ENCODE data around the gene SLC18B1. TPM values are rescaled to one million over a fixed set of nuclear protein-coding genes. Genes with fewer than 3 reads are reported as not detected.

Gene SLC18B1
- total RNA-seq, 1 experiment from 2014 or later = 19.5 TPM

- intact Hi-C loops (cut with micrococcal nuclease) = no loop called here
- CTCF ChIA-PET = interaction anchor here (0.6 to 1.5 kb wide), 6 partner anchors 10 to 123 kb away, joined by 3 to 5 read pairs (median 4); no protein-coding TSS in a partner anchor
Observed at GRCh38 chr6:132792510-132792909, 5.9 kb downstream of the SLC18B1 start.

DNA sequence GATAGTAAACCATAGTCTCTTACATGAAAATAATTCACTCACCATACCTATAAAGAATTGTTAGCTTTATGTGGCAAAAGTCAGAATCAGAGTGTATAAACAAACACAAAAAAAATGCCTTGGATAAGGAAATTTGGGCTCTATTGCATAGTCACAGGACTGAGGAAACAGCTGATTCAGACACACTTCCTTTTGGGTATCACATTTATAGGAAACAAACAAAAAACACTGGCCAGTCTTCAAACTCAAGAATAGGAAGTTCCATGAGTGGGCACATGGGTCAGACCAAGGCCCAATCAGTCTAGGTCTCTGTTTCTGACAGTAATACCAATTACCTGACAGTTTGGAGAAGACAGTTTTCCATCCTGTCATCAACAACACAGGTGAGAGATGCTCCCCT, 8.0 kb downstream of the SLC18B1 start:
- Mint-ChIP-seq H3K4me1 (ENCODE audit: insufficient read depth, unreplicated experiment) (peaks cover 5% of the 10 kb centered on the region), H3K36me3 (ENCODE audit: insufficient read depth, unreplicated experiment) (peaks cover 81% of the 10 kb centered on the region), H3K27me3 (ENCODE audit: insufficient read depth, unreplicated experiment) (no peaks in the 10 kb centered on the region), H3K27ac (ENCODE audit: low read depth, unreplicated experiment) (no peak overlapping the region), H3K9me3 (ENCODE audit: unreplicated experiment) (no peaks in the 10 kb centered on the region), H3K4me3 (ENCODE audit: unreplicated experiment) (no peak overlapping the region)
- no peak for DNase-seq (ENCODE audit: unreplicated experiment)
- no TSS peak for BruUV-seq (replicated peaks)
- intact Hi-C loops (cut with micrococcal nuclease) = no loop called here
- ChIA-PET CTCF (interaction anchor here (1.0 kb wide), 1 partner anchor 120 kb away, joined by 6 read pairs; no protein-coding TSS in a partner anchor), POLR2A (no interaction called here)
- TF ChIP-seq, protein P1, sequence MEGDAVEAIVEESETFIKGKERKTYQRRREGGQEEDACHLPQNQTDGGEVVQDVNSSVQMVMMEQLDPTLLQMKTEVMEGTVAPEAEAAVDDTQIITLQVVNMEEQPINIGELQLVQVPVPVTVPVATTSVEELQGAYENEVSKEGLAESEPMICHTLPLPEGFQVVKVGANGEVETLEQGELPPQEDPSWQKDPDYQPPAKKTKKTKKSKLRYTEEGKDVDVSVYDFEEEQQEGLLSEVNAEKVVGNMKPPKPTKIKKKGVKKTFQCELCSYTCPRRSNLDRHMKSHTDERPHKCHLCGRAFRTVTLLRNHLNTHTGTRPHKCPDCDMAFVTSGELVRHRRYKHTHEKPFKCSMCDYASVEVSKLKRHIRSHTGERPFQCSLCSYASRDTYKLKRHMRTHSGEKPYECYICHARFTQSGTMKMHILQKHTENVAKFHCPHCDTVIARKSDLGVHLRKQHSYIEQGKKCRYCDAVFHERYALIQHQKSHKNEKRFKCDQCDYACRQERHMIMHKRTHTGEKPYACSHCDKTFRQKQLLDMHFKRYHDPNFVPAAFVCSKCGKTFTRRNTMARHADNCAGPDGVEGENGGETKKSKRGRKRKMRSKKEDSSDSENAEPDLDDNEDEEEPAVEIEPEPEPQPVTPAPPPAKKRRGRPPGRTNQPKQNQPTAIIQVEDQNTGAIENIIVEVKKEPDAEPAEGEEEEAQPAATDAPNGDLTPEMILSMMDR (IDR thresholded peaks at IDR 0.05; ENCODE audit: unreplicated experiment) = no peak

More at GRCh38 chr6:132792510-132792909, 5.9 kb downstream of the SLC18B1 start:
- BruUV-seq (replicated peaks) = no TSS peak
- TF ChIP-seq, protein P1 (IDR thresholded peaks at IDR 0.05; ENCODE audit: unreplicated experiment) = no peak
- H3K36me3 Mint-ChIP-seq (ENCODE audit: insufficient read depth, unreplicated experiment) = peaks cover 72% of the 10 kb centered on the region
- DNase-seq (ENCODE audit: unreplicated experiment) = no peak
- no peaks in the 10 kb centered on the region for H3K9me3 Mint-ChIP-seq (ENCODE audit: unreplicated experiment)
- POLR2A ChIA-PET = interaction anchor here (1.6 to 1.8 kb wide), 2 partner anchors 20 to 23 kb away, joined by 6 to 8 read pairs; no protein-coding TSS in a partner anchor
- H3K4me3 Mint-ChIP-seq (ENCODE audit: unreplicated experiment) = no peak overlapping the region
- H3K27me3 Mint-ChIP-seq (ENCODE audit: insufficient read depth, unreplicated experiment) = no peaks in the 10 kb centered on the region
- no peak overlapping the region for H3K27ac Mint-ChIP-seq (ENCODE audit: low read depth, unreplicated experiment)
- peaks cover 9% of the 10 kb centered on the region for H3K4me1 Mint-ChIP-seq (ENCODE audit: insufficient read depth, unreplicated experiment)

GRCh38 chr6:132789396-132789776, 9.1 kb downstream of the SLC18B1 start:
- no peak overlapping the region for H3K27ac Mint-ChIP-seq (ENCODE audit: low read depth, unreplicated experiment)
- peaks cover 3% of the 10 kb centered on the region for H3K4me1 Mint-ChIP-seq (ENCODE audit: insufficient read depth, unreplicated experiment)
- intact Hi-C loops (cut with micrococcal nuclease) = no loop called here
- no peaks in the 10 kb centered on the region for H3K9me3 Mint-ChIP-seq (ENCODE audit: unreplicated experiment)
- POLR2A ChIA-PET = interaction anchor here (0.7 to 1.1 kb wide), 2 partner anchors 25 to 167 kb away, joined by 3 to 4 read pairs; no protein-coding TSS in a partner anchor
- TF ChIP-seq, protein P1 (IDR thresholded peaks at IDR 0.05; ENCODE audit: unreplicated experiment) = no peak
- no TSS peak for BruUV-seq (replicated peaks)
- H3K27me3 Mint-ChIP-seq (ENCODE audit: insufficient read depth, unreplicated experiment) = no peaks in the 10 kb centered on the region
- H3K36me3 Mint-ChIP-seq (ENCODE audit: insufficient read depth, unreplicated experiment) = peaks cover 85% of the 10 kb centered on the region
- CTCF ChIA-PET = interaction anchor here (0.7 to 2.0 kb wide), 6 partner anchors 9 to 119 kb away, joined by 3 to 9 read pairs (median 4); partner anchors contain the start of gene SLC18B1
- no peak for DNase-seq (ENCODE audit: unreplicated experiment)
- no peak overlapping the region for H3K4me3 Mint-ChIP-seq (ENCODE audit: unreplicated experiment)

GRCh38 chr6:132788658-132789395, 9.6 kb downstream of the SLC18B1 start:
- H3K27me3 Mint-ChIP-seq (ENCODE audit: insufficient read depth, unreplicated experiment) = no peaks in the 10 kb centered on the region
- CTCF ChIA-PET = interaction anchor here (0.7 to 2.1 kb wide), 9 partner anchors 9 to 118 kb away, joined by 3 to 9 read pairs (median 4); partner anchors contain the start of gene SLC18B1
- TF ChIP-seq, protein P1 (IDR thresholded peaks at IDR 0.05; ENCODE audit: unreplicated experiment) = no peak
- DNase-seq (ENCODE audit: unreplicated experiment) = no peak
- no peaks in the 10 kb centered on the region for H3K4me1 Mint-ChIP-seq (ENCODE audit: insufficient read depth, unreplicated experiment)
- peaks cover 83% of the 10 kb centered on the region for H3K36me3 Mint-ChIP-seq (ENCODE audit: insufficient read depth, unreplicated experiment)
- no TSS peak for BruUV-seq (replicated peaks)
- intact Hi-C loops (cut with micrococcal nuclease) = no loop called here
- no peak overlapping the region for H3K27ac Mint-ChIP-seq (ENCODE audit: low read depth, unreplicated experiment)
- POLR2A ChIA-PET = interaction anchor here (0.7 to 1.1 kb wide), 3 partner anchors 10 to 167 kb away, joined by 3 to 4 read pairs (median 3); partner anchors contain the start of gene SLC18B1
- H3K9me3 Mint-ChIP-seq (ENCODE audit: unreplicated experiment) = no peaks in the 10 kb centered on the region
- no peak overlapping the region for H3K4me3 Mint-ChIP-seq (ENCODE audit: unreplicated experiment)
